ENCODE results near the gene P2RY6. TPM values are rescaled to one million over a fixed set of nuclear protein-coding genes. Genes with fewer than 3 reads are reported as not detected.
A peak's percentile ranks its signal among the peaks of the same experiment; 100 is the strongest.

P2RY6 gene
- total and polyA plus RNA-seq, 8 donors, result 0.24 to 4.1 (median 0.98) TPM; not detected in 1

DNA sequence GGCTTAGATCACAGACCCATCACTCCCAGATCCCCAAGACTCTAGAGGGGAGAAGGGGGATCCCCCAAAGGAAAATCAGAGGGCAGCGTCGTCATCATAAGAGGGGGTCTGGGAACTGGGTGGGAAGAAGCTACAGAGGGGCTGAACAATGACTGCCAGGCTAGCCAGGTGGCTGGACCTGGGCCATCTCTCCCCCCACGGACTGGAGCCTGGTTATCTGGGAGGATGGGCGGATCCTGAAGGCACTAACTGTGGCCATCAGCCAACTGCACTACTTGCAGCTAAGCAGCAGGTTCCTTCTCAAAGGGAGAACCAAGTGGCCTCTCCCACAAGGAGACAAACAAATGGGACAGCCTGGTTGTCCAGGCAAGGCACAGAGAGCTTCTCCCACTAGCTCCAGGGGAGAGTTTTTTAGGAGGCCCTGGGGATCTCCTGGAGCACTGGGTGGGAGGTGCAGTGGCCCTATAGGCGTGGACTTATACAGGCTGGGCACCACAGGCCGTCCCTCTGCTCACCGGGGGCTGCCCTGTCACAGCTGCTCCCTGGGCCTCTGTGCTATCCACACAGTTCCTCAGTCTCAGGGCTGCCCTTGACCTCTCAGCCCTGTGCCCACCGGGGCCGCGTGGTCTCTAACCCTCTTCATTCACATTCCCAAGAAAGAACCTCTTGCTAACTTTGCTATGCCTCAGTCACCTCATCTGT, 15.4 kb downstream of the P2RY6 start:
- DNase-seq, result no peak
- no peak for FAIRE-seq
- Histone ChIP-seq H3K27me3 (no peaks in the 10 kb centered on the region), H3K4me3 (no peak overlapping the region), H3K36me3 (no peaks in the 10 kb centered on the region), H3K4me1 (no peaks in the 10 kb centered on the region), H3K27ac (no peak overlapping the region), H3K9me3 (no peaks in the 10 kb centered on the region)
- TF ChIP-seq, protein P1, sequence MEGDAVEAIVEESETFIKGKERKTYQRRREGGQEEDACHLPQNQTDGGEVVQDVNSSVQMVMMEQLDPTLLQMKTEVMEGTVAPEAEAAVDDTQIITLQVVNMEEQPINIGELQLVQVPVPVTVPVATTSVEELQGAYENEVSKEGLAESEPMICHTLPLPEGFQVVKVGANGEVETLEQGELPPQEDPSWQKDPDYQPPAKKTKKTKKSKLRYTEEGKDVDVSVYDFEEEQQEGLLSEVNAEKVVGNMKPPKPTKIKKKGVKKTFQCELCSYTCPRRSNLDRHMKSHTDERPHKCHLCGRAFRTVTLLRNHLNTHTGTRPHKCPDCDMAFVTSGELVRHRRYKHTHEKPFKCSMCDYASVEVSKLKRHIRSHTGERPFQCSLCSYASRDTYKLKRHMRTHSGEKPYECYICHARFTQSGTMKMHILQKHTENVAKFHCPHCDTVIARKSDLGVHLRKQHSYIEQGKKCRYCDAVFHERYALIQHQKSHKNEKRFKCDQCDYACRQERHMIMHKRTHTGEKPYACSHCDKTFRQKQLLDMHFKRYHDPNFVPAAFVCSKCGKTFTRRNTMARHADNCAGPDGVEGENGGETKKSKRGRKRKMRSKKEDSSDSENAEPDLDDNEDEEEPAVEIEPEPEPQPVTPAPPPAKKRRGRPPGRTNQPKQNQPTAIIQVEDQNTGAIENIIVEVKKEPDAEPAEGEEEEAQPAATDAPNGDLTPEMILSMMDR (IDR thresholded peaks at IDR 0.05), result no peak
- ATAC-seq, result no peak
- intact Hi-C loops (cut with DNase I), result no loop called here
- 67 to 77% methylated on average over 10 of the region's 10 CpGs for WGBS, 2 donors

DNA sequence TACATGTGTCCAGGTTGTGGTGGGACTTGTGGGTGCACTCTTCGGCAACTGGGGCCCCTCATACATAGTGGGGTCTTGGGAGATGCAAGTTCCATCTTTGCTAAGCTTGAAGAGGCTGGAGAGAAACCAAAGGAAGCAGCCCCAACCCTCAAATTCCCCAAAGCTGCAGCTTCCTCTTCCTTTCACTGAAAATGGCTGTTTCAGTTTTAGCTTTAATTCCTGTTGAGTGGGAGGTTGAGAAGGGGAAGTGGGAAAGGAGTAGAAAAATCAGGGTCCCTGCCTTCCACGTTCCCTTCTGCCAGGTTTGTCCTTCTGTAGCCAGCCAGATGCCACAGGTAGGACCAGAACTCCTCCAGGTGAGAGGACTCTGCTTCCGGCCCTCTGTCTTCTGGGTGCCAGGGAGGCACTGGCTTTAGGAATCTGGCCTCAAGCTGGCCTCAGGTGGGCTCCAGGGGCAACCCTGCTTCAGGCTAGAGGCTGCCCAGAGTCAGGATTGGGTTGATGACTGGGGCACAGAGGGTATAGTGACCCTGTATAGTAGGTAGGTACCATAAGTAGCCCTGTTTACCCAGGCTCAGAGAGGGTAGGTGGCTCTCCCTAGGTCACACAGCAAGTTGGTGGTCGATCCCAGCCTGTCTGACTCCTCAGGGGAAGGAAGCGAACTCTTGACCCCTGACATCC, 16.2 kb downstream of the P2RY6 start:
- ATAC-seq, result peak in 1 of 4 donors; percentile 17
- intact Hi-C loops (cut with DNase I), result no loop called here

DNA sequence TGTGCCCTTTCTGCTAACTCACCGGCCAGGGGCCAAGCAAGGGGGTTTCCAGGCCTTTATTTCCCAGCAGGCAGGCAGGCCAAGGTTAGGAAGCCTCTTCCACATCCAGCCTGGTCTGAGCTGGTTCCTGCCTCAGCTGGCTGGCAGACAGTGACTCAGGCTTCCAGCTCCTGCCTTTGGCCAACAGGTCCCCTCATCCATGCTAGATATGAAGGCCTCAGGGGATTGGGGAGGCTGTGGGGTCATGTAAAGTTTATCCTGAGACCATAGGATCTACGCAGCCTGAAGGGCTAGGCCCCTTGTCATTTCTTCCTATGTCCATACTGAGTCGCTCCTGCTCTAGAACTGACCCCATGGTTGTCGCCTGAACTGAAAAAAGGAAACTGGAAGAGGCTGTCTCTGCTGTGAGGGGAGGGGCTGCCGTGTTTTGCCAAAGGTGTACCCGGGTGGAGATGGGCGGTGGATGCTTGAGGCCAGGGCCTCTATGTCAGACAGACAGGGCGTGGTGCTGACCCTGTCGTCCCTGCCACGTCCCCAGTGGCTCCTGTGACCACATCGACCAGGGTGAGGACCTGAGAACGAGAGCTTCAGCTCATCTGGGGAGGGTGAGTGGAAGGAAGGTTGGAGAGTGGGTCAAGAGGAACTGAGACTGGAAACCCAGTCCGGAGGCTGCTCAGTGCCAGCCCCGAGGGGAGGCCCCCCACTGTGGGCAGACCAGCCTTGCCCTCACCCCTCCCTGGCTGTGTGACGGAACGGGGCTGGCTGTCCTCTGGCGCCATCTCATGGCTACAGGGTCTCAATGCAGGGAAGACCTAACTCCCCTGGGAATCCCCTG, 17.0 kb downstream of the P2RY6 start:
- TF ChIP-seq, protein P1 (IDR thresholded peaks at IDR 0.05), result peak; percentile 61 to 87 (median 73)
- FAIRE-seq, result no peak
- intact Hi-C loops (cut with DNase I), result no loop called here
- peak; percentile 75 to 94 (median 90) for ATAC-seq
- 25 to 27% methylated on average over 17 of the region's 17 CpGs for WGBS, 2 donors
- peak overlapping the region in 2 of 4 donors; percentile 32 to 61 for H3K27ac ChIP-seq
- H3K9me3 ChIP-seq, result no peaks in the 10 kb centered on the region
- H3K27me3 ChIP-seq, result no peaks in the 10 kb centered on the region
- H3K4me1 ChIP-seq, result no peaks in the 10 kb centered on the region
- no peaks in the 10 kb centered on the region for H3K36me3 ChIP-seq
- peak overlapping the region in 1 of 4 donors; percentile 25 for H3K4me3 ChIP-seq
- DNase-seq, result peak in 5 of 6 donors; percentile 35 to 76 (median 67)

More for the DNA sequence above, 16.2 kb downstream of the P2RY6 start:
- TF ChIP-seq, protein P1 (IDR thresholded peaks at IDR 0.05), result no peak
- H3K27me3 ChIP-seq, result no peaks in the 10 kb centered on the region
- peak overlapping the region in 2 of 4 donors; percentile 22 to 32 for H3K27ac ChIP-seq
- H3K4me1 ChIP-seq, result no peaks in the 10 kb centered on the region
- FAIRE-seq (no peak), DNase-seq (no peak)
- WGBS, 2 donors, result 59 to 64% methylated on average over 5 of the region's 5 CpGs
- H3K4me3 ChIP-seq, result no peak overlapping the region
- no peaks in the 10 kb centered on the region for H3K9me3 ChIP-seq
- H3K36me3 ChIP-seq, result no peaks in the 10 kb centered on the region

DNA sequence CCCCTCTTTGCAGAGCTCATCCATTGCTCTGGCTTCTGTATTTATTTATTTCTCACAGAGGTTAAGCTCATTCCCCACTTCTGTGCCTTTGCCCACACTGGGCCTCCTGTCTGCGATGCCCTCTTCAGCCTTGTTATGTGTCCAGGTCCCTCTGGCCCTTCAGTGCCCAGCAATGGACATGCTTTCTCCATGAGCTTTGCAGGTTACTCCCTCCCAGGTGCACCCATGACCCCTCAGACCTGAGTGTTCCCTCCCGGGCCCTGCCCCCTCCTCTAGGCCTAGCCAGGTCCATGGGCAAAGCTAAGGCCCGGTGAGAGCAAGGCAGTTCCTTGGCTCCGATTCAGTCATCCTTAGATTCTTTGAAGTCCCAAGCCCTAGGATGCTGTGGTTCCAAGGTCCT, 18.4 kb downstream of the P2RY6 start:
- Histone ChIP-seq H3K27me3 (no peaks in the 10 kb centered on the region), H3K36me3 (no peaks in the 10 kb centered on the region), H3K9me3 (no peaks in the 10 kb centered on the region), H3K4me3 (no peak overlapping the region), H3K4me1 (no peaks in the 10 kb centered on the region), H3K27ac (no peak overlapping the region)
- DNase-seq (no peak), FAIRE-seq (no peak), ATAC-seq (no peak)
- intact Hi-C loops (cut with DNase I), result loop anchor here in 1 of 3 donors (5.0 to 10.0 kb wide), 2 partner anchors 47 to 104 kb away; no protein-coding TSS in a partner anchor
- whole genome bisulfite sequencing, 2 donors, result 85 to 89% methylated on average over 4 of the region's 4 CpGs
- TF ChIP-seq, protein P1 (IDR thresholded peaks at IDR 0.05), result no peak

Measured in pancreas (tissue), 10 donors.